Myocyte (in vitro differentiated cells): Measurements from ENCODE around the gene THUMPD3. TPM values are rescaled to one million over a fixed set of nuclear protein-coding genes. Genes with fewer than 3 reads are reported as not detected.

Source experiments
- DNase-seq: peaks from one replicate; pipeline ENCODE4 v3.0.0-alpha.2; 2012; ENCODE audit warnings: low read depth
- total RNA-seq: library from RNA; depleted of rRNA; stranded (reverse); fragments of >200 nt; gene quantifications from 2 replicates; pipeline ENCODE4 v1.2.3, GENCODE V29; 2014

Gene THUMPD3
- total RNA-seq, 1 donor from 2014 or later, result 46.9 TPM

DNA sequence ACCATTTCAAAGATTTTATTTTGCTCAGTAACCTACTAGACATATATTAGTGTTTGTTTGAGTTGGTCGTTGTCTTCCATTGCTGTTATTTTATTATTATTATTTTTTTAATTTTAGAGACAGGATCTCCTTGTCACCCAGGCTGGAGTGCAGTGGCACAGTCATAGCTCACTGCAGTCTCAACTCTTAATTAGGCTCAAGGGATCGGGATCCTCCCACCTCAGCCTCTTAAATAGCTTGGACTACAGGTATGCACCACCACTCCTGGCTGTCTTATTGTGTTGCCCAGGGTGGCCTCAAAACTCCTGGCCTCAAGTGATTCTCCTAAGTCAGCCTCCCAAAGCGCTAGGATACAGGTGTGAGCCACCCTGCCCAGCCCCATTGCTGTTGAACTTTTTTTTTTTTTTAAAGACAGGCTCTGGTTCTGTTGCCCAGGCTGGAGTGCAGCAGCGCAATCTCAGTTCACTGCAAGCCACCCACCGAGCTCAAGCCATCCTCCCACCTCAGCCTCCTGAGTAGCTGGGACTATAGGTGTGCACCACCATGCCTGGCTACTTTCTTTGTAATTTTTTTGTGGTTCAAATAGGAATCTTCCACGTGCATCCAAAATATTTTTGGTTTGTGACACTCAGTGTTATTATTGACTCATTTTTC, 52.8 kb downstream of the THUMPD3 start:
- no peak for DNase-seq

DNA sequence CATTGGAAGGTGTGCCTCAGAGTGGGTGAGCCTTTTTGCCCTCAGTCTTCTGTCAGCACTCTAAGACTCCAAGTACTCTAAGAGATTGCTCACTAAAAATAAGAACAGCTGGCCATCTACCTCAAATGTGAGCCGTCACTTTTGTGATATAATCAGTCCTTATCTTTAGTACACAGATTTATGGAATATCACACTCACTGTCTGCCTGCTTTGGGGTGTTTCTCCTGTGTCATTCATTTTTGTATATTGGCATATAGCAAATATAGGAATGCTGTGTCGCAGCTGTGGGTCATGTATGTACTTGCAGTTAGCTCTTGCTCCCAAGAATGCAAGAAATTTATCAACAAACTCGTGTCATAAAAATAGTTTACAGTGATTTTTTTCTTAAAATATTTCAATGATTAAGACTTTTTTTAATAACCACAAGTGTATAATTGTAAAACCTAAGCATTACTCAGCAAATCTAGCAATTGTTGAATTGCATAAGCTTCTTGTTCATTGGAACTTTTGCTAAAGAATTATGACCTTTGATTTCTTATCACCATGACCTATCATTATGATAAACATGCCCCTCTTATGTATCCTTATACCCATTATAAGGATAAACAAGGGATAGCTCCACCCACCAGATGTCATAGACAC, 53.4 kb downstream of the THUMPD3 start:
- DNase-seq, result peak; percentile 49

DNA sequence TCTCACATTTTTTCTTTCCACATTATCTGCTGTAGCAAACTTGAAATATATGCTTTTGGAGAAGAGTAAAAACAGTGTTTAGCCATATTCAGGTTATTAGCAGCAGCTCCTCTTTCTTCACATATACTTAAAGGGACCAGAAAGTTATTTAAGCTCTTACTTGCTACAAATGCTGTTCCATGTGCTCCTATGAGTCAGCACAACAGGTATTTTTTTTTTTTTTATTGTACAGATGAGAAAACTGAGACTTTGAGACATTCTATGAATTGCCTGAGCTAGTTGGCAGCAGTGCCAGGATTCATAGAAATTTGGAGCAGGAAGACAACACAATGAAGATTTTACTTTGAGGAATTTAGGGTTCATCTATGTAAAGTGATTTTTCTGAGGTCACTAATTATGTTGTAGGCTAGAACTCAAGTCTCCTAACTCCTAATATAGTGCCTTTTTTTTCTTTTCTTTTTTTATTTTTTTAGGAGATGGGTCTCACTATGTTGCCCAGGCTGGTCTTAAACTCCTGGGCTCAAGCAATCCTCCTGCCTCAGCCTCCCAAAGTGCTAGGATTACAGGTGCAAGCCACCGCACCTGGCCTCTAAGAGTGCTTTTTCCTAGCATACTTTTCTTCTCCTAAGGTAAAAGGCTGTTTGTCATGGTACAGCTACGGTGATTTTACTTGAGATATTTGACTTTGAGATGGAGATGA, 58.1 kb downstream of the THUMPD3 start:
- no peak for DNase-seq

GRCh38 chr3:9422712-9423424, 60.0 kb downstream of the THUMPD3 start:
- peak; percentile 96 for DNase-seq

GRCh38 chr3:9428411-9428810, 65.6 kb downstream of the THUMPD3 start:
- DNase-seq, result no peak

DNA sequence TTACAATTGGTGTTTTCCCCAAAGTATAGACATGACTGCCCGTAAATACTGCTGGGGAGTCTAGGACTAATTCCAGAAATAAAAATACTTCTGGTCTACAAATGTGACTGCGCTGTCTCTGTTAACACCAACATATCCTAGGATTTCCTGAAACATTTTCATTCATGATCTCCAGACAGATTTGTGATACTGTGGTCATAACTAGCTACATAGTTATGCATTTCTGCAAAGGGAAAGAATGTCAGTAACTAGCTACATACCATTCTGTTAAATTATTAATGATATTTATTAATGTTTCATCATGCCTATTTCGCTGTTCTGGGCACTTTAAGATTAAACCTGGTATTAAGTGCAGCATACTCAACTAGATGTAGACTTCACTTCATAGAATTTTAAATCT, 67.9 kb downstream of the THUMPD3 start:
- DNase-seq, result no peak

- DNase-seq, result no peak
Measured at GRCh38 chr3:9433627-9434521, 71.0 kb downstream of the THUMPD3 start.

DNA sequence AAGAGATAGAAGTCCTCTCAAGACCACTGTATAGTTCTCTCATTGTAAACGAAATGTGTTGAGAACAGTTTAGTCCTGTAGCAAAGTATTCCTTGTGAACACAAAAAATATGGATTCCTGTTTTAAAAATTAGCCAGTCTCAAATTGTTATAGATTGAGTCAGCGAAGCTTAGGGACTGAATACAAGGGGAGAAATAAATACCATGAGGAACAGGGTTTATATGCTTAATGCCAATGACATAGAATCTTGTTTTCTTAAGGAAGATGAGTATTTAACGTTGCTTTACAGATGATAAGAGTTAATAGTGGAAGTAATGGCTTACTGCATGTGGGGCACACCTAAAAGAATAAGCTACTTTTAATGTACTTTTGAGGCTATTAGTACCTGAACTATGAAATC, 72.5 kb downstream of the THUMPD3 start:
- DNase-seq, result no peak

Other genes with a start within 250 kb of the THUMPD3 start
- 5.3 and 5.9 TPM in 2 replicates for gene SRGAP3, start 113.4 kb upstream of the THUMPD3 start, total RNA-seq
- 83.2 and 98.4 TPM in 2 replicates for gene SETD5, start 34.6 kb downstream of the THUMPD3 start, total RNA-seq
- gene LHFPL4, start 190.8 kb downstream of the THUMPD3 start, total RNA-seq, result not detected in 2 replicates